Activated effector memory CD4-positive, alpha-beta T cell treated with Interleukin-2 at 50 U/mL for 16 hours (primary cell): ENCODE results near the gene ZKSCAN1.

ENCODE experiments used
- DNase-seq: peaks from one replicate; pipeline ENCODE4 v3.0.0-alpha.2; 2020

ZKSCAN1 gene

DNA sequence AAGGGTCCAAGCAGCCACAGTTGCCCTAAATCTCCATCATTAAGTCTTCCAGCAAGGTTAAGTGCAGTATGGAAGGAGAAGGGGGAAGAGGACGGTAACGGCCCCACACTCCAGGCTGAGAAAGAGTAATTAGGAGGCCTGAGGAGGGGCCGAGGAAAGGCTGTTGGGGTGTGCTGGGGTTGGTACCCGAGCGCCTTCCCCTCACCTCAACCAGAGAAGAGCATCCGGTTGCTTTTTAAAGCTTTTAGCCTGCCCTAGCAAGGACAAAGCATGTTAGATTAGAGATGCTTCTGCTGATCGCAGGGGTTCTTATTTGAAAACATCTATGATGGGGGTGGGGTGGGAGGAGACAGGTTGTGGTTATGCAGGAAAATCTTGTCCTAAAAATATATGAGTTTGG is 25.2 kb downstream of the ZKSCAN1 start:
- no peak for DNase-seq

DNA sequence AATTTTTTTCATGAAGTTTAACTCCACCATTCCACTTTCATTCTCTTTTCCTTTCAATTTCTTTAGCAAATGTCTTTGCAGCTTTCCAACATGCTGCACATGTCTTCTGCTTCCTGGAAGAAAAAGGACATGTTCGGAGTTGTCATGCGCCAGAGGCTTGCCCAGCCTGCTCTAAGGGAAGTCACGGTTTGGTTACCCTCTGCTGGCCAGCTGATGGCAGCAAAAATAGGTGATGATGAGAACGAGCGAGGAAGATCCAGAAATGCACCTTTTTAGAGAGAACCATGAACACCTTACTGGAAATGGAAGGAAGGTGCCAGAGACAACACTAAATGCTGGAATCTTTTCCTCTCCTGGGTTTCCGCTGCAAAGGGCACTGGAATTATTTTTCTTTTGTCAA is 29.3 kb downstream of the ZKSCAN1 start:
- no peak for DNase-seq

DNA sequence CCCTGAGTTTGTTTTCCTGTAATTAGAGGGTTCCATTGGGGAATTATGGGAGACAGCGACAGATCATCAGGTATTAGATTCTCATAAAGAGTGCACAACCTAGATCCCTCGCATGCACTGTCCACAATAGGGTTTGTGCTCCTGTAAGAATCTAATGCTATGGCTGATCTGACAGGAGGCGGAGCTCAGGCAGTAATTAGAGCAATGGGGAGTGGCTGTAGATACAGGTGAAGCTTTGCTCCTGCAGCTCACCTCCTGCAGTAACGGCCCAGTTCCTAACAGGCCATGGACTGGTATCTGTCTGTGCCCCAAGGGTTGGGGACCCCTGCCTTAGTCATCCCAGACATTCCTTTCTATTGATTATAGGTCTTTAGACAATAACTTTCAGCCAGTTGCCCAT is 33.3 kb downstream of the ZKSCAN1 start:
- no peak for DNase-seq

DNA sequence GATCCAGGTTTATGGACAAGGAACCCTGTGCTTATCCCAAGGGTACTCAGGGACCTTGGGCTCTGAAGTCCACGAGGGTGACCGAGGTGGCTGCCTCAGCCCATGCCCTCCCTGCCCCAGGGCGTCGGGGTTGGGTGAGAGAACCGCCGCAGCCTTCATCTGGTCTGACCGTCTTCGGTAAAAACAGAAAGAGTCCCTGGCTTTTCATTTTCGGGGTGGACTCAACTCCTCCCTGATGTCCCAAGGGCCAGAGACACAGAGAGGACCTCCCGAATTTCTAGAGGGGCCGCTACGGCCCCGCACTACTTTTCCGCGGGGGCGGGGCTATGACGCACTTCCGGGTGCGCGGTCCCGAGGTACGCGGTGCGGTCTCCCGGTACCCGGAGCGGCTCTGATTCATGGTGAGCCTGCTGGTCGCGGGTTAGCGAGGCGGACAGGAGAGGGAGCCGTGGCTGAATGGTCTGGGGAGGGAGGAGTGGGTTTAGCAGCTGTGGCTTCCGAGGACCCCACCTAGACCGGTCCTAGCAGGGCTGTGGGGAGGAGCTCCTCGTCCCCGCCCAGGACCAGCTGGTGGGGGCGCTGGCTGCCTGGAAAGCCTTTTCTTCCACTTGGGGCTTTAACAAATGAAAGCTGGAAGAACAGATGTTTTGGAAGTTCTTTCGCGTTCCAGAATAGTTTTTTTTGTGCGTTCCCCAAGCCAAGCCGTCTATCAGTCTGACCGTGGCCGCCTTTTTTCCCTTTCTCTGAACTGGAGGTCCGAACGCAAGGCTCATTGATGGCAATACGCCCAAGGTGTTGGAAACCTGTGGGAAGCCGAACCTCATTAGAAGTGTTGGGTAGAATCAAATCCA is 34.3 kb downstream of the ZKSCAN1 start, which contains the start of gene ZSCAN21:
Gene ZSCAN21, plus strand, starts transcription at position 334 of the 851 bp plus-strand sequence. CDS start 7,233 bp downstream, outside the sequence.
- peak; percentile 72 for DNase-seq

DNA sequence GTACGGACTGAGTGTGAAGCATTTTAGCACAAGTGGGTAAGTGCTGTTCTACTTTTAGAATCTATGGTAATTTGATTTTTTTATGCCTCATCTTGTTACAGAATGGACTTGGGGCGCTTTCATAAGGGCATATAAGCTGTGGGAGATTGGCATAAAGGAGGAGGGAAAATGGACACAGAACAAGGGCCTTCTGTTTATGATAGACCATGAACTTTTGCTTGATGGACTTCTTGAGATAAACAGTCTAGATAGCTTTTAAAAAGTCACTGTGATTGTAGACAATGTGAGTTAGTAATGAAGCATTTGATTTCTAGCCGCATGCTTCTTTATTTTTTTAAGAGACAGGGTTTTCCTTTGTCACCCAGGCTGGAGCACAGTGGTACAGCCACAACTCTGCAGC is 36.2 kb downstream of the ZKSCAN1 start:
- DNase-seq = no peak

DNA sequence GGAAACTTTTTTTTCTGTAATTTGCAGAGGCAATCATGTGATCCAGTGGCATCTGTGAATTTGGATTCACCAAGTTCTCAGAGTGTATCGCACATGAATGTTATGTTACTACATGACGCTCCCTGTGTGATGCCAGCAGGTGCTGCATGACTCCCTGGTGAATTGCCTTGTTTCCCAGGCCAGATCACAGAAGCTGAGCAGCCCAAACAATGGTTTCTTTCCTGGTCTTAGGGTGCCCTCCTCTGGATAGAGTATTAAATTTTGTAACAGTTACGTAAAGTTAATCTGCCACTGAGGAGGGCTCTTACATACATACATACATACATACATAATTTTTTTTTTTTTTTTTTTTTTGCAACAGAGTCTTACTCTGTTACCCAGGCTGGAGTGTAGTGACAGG is 37.8 kb downstream of the ZKSCAN1 start:
- DNase-seq = no peak

DNA sequence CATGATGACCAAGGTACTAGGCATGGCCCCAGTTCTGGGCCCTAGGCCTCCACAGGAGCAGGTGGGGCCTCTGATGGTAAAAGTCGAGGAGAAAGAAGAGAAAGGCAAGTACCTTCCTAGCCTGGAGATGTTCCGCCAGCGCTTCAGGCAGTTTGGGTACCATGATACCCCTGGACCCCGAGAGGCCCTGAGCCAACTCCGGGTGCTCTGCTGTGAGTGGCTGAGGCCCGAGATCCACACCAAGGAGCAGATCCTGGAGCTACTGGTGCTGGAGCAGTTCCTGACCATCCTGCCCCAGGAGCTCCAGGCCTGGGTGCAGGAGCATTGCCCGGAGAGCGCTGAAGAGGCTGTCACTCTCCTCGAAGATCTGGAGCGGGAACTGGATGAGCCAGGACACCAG is 41.6 kb downstream of the ZKSCAN1 start:
- DNase-seq = no peak

DNA sequence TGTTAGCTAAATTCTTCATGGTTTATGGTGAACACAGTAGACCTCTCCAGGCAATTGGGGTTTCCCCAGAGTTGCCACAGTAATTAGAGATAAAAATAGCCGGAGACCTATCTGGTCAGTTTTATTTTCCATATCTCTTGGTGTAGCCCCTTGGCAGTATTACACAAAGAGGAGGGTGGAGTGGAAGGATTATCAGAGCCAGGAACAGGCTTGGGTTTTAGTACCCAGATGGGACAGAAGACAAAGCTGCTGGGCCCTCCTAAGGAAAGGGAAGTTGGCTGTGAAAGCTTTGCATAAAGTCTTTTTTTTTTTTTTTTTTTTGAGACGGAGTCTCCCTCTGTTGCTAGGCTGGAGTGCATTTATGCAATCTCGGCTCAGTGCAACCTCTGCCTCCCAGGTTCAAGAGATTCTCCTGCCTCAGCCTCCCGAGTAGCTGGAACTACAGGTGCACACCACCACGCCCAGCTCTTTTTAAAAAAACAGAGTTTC is 43.9 kb downstream of the ZKSCAN1 start:
- DNase-seq = no peak

DNA sequence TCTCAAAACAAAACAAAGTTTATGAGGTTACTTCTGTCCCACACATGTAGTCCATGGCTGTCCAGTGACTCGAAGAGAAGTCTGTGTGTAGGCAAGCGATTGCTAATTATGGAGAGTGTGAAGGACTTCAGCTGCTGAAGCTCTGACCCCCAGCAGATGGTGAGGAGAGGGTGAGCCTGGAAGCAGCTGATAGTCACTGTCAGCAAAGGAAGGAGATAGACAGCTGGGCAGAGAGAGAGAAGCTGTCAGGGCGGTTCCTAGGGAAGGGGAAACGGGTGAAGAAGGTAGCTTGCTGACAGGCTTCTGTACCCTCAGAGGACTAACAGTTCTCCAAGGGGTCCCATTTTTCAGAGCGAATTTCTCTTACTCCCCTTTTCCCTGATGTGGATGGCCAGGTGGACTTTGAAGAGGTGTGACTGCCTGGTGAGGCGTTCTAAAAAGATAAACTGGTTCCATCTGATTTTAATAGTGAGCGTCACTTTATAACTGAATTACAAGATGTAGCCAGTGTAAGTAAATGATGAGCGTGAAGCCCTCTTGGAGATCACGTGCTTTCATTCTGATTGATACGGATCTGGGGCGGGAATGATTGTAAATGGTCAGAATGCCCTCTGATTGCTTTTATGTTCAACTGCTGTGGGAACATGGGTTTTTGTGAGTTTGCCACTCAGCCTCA is 46.3 kb downstream of the ZKSCAN1 start:
- no peak for DNase-seq

DNA sequence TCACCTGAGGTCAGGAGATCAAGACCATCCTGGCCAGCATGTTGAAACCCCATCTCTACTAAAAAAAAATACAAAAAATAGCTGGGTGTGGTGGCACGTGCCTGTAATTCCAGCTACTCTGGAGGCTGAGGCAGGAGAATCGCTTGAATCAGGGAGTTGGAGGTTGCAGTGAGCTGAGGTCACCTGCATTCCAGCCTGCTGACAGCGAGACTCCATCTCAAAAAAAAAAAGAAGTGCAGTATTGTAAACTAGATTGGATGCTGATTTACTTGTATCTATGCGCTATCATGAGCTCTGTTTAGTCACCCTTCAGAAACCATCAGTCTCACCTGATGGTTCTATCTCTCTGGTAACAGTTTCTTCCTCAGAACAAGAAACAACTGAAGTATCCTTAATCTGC is 48.0 kb downstream of the ZKSCAN1 start:
- DNase-seq = no peak

DNA sequence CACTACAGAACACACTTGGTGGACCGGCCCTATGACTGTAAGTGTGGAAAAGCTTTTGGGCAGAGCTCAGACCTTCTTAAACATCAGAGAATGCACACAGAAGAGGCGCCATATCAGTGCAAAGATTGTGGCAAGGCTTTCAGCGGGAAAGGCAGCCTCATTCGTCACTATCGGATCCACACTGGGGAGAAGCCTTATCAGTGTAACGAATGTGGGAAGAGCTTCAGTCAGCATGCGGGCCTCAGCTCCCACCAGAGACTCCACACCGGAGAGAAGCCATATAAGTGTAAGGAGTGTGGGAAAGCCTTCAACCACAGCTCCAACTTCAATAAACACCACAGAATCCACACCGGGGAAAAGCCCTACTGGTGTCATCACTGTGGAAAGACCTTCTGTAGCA is 48.8 kb downstream of the ZKSCAN1 start:
- DNase-seq = no peak

DNA sequence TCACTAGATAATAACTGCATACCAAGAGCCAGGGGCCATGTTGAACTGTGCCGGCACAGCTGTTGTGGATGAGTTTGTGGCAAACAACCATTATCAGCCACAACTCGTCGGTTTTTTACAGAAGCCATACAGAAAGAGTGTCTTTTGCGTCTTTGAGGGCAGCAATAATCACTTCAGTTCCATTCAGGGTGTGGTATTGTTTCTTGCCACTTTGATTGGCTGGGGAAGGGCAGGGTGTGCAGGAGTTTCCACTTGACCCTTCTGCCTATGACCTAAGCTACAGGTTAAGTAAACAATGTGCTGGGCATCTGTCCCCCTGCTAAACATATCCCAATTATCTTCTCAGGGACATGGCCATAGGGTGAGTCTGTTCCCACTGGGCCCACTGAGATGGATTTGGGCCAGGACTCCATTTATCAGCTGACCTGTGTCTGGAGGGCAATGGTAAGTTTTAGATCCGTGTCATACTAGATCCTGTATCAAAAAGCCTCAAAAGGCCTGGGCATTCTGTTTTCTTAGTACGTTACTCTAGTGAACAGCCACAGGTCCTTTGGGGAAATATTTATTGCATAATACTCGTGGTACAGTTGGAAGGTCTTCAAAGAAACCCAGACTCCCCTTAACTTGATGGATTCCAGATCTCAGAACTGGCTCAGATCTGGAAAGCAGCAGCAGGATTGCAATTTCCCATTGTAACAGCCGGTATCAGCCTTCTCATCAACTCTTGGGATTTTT is 50.2 kb downstream of the ZKSCAN1 start:
- DNase-seq = no peak

DNA sequence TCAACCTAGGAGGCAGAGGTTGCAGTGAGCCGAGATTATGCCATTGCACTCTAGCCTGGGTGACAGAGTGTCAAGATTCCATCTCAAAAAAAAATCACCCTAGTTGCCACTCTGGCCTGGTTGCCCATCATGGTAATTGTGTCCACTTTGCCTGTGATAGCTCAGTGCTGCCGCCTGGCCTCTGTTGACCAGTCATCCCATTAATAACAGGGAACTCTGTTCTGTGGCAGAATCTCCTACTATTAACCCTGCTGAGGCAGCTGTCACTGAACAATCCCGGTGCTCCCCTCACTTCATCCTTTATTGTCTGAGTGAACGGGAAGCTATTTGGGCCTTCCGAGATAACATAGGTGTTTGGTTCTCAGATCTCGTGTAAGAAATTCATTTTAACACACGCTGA is 51.6 kb downstream of the ZKSCAN1 start:
- DNase-seq = no peak

DNA sequence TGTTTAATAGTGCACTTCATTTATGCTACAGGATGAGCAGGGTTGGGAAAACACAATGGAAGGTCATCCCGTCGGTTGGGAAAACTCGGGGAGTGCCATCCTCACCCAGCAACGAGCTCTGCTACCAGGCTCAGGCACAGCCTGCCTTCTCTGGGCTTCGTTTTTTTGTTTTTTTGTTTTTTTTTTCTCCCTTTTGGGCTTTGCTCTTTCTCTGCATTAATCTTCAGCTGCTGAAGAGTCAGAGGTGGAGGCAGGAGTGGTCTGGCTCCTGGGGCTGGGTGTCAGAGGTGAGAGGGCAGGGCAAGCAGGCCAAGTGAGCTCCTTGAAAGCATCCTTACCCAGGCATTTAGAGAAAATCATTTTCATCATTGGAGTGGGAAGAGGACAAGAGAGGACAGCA is 54.6 kb downstream of the ZKSCAN1 start:
- DNase-seq = no peak

DNA sequence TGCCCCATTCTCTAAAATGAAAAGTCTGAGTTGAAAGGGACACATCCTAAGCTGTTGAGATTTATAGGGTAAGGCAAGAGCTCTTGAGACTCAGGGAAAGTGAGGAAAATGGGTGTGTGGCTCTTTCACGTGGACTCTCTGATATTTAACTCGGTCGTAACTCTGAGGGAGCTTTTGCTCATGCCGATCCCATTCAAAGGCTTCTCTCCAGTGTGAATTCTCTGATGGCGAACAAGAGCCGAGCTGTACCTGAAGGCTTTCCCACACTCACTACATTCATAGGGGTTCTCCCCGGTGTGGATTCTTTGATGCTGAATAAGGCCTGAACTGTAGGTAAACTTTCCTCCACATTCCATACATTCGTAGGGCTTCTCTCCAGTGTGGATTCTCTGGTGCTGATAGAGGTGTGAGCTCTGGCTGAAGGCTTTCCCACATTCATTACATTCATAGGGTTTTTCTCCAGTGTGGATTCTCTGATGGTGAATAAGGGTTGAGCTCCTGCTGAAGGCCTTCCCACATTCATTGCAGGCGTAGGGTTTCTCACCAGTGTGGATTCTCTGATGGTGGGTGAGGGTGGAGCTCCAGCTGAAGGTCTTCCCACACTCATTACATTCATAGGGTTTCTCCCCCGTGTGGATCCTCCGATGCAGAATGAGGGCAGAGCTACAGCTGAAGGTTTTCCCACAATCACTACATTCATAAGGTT is 55.8 kb downstream of the ZKSCAN1 start:
- DNase-seq = no peak

DNA sequence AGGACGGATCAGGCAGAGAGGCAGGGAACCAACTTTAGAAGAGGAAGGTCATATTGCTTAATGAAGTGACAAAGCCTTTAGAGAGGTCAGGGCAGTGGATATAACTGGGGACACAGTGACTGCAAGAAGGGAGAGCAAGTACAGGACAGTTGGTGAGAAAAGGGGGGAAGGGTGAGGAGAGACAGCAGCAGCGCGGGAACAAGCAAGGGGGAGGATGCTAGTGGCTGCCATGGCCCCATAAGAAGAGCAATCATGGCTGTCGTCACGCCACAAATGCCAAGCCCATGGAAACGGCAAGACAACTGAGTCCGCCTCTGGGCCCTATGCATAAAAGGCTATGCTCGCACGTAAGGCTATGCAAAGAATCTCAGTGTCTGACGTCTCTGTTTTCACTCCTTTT is 57.1 kb downstream of the ZKSCAN1 start:
- no peak for DNase-seq

DNA sequence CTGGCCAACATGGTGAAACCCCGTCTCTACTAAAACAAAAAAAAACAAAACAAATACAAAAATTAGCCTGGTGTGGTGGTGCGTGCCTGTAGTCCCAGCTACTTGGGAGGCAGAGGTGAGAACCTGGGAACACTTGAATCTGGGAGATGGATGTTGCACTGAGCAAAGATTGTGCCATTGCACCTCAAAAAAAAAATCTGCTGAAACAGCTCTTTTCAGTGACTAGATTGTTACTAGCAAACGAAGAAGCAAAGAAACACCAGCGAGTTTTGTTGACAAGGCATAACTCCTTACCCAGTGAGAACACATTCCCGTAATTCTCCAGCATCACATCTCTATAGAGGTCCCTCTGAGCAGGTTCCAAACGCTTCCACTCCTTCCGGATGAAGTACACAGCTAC is 59.4 kb downstream of the ZKSCAN1 start:
- no peak for DNase-seq

DNA sequence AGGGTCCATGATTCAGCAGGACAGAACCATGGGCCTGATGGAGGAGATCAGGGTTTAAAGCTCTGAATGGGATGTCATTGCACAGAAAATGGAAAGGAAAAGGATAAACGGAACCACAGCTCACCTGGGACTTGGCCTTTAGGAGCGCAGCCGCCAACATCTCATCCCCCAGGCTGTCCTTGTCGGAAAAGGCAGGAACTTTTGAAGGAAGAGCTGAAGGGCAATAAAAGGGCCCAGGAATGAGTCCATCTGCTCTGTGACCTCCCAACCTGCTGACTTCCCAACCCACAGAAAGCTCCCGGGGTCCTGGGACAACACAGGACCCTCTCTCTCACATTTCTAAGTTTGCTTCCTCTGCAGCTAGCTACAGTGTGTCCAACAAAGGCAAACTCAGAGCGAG is 60.0 kb downstream of the ZKSCAN1 start:
- no peak for DNase-seq

DNA sequence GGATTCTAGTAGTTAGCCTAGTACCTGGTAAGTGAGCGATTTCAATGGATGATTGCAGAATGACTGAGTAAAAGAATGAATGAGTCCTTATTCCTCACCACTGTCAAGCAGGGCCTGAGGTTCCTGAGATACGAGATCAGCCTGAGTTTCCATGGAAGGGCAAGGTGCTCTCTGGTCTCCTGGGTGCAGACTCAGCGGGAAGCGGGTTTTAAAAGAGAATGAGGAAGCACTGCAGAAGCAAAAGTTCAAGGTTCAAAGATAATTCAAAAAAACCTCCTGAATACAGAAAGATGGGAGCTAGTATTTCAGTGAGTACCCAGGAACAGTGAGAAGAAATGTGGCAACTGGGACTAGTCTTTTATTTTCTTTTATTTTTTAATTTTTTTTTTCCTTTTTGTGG is 61.8 kb downstream of the ZKSCAN1 start:
- DNase-seq = no peak

DNA sequence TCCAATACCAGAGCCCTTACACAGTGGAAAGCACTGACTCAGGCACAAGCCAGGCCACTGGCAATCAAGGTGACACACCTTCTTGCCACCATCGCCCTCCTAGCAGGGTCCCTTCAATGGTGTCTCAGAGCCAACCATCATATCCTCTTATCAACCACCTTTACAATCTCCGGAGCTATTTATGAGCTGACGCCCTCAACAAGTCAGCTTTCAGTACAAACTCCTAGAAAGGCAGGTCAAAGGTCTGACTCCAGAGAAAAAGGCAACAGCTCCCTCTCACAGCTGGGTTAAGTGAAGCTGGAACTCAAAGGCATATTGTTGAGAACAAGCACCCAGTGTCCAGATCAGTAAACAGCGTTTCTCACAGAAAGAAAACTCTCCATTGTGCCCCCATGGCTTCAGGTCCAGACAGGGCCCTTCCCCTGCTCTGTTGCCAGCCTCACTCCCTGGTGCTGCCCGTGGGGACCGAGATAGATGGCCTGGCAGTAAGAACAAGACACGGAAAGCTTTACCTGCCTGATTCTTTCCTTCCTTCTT is 63.7 kb downstream of the ZKSCAN1 start:
- DNase-seq = no peak

DNA sequence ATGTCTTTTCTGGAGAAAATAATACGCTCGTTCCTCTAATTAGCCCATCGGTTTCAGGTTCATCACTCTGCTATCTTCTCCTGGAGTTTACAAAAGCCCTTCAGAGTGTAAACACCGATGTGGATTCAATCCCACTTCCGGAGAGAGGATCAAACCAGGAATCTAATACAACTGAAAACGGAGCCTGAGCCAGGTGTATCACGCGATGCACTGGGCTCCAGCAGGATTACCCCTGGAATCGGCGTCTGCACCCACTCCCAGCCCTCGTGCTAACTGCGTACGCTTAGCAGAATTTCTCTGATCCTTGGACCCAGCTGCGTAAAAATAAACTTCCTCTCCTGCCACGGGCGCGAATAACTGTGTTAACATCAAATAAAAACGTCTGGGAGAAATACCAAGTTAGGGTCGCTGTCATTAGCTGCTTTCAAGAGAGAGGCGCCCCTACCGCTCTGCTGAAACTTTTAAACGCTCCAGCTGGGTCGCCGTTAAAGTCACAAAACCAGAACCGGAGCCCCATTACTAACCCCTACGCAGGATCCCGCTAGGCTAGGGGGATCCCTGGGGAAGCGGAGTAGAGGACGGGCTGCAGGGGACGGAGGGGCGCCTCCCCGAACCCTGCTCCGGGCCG is 65.6 kb downstream of the ZKSCAN1 start:
- DNase-seq = no peak

DNA sequence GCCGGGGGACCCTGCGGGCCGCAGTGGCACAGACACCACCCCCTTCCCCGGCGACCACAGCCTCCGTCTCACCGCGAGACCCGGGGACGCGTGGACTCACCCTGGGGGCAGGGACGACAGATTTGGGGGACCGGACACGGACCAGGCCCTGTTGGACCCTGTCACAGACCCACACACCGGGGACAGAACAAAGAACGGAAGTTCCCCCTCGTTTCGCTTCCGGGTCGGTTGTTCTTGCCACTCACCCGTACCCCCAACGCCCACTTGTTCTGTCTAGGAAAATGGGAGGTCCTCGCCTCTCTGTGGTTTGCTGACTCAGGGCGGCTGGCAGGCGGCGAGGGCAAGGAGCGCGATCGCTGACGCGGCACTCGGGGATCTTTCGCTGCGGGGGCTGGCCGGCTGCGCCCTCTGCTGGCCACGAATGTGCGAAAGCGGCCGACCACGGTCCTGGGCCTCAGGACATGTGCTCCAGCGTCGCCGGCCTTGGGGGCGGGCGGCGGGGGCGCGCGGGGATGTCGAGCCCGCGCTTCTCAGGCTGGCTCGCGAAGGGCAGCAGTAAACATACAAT is 66.2 kb downstream of the ZKSCAN1 start, which contains the start of gene ZNF3:
Gene ZNF3, minus strand, starts transcription at position 189 of the 568 bp plus-strand sequence. CDS start 4,366 bp downstream, outside the sequence.
- DNase-seq = peak; percentile 97
